NCI-H146 treated with DMSO at 0.1 percent for 48 hours (cell line): ENCODE measurements around the gene LIMK2.
A peak's percentile ranks its signal among the peaks of the same experiment; 100 is the strongest.
"Not testable (repeated sequence)": the region's sequence is repeated elsewhere in the genome, so short reads cannot be mapped to it uniquely, and the experiment has no call there.

Experiments used
- DNase-seq: peaks from one replicate; lab custom pipeline; 2025; ENCODE audit not compliant: unreplicated experiment; lab: John Stamatoyannopoulos, UW

Gene LIMK2

DNA sequence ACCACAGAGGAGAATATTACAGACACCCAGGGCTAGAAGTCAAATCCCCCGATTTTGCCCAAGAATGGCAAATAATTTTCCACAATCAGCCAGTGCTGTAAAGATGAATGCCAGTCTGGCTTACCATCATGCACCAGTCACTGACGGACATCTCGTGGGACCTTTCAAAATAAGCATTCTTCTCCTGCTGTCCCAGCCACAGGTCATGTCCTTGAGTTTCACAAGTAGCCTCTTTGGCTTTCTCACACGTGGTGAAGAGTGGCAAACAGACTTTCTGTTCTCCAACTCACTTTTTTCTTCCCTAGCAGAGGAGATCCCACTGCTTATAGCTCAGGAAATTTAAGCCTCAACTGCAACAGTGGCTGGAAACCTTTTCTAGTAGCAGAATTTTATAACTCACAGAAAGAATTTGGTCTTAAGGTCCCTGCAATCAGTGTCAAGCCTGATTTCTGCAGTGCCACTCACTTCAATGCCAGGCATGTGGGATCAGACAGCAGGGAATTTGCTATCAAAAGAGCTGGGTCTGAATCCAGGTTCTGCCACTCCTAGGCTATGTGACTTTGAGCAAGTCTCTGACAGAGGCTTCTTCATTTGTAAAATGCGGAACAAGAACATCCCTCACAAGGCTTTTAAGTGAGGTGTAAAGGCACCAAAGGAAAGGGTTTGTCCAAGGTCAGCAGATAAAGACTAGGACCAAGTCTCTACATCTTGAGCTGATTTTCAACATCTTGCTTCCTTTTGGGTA, 76.6 kb downstream of the LIMK2 start:
- no peak for DNase-seq

DNA sequence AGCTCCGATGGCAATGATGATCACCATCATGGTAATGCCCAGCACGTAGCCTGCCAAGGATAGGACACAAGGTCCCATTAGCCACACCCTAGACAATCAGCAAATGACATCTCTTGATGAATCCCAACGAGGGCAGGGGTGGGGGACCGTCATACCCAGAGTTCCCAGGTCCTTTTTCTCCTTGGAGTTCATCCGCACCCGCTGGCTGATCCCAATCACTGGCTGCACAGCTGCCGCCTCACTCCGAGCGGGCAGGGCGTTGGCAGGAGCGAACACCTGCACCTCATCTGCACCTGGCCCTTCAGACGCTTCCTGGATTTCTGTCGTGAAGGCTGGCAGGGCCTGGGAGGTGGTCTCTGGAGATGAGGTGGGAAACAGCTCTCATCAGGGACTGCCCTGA, 77.2 kb downstream of the LIMK2 start:
- peak; percentile 60 for DNase-seq

- peak; percentile 50 for DNase-seq
Measured at GRCh38 chr22:31290494-31291471, 78.7 kb downstream of the LIMK2 start.

DNA sequence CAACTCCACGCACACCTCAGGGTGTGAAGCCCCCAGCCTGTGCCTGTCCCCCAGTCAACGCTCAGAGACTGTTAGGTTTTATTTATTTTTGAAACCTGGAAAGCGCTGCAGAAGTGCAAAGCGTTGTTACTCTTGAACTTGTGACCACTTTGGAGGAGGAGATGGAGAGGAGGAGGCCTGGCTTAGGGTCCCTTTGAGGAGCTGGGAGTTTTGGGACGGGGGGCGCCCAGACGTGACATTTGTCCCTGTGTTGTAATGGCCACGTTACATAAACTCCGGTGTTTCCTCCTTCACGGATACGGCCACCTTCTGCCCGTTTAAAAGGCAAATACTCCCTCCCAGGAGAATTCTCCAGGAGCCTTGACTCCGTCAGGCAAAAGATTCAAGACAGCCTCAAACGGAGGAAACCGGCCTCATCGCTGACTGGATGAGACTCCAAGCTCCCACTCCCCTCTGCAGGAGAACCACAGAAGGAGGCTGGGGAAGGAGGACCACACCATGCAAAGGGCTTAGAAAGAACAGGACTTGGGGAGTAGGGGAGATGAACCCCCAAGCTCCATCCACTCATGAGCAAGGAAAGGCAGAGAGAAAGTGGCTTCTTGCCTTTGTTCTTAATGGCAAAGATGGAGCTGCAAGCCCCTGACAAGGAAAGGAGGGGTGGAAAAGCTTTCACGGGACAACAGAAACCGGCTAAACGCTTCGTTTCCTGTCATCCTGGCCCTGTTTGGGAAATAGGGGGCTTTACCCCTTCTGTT, 79.6 kb downstream of the LIMK2 start:
- no peak for DNase-seq

DNA sequence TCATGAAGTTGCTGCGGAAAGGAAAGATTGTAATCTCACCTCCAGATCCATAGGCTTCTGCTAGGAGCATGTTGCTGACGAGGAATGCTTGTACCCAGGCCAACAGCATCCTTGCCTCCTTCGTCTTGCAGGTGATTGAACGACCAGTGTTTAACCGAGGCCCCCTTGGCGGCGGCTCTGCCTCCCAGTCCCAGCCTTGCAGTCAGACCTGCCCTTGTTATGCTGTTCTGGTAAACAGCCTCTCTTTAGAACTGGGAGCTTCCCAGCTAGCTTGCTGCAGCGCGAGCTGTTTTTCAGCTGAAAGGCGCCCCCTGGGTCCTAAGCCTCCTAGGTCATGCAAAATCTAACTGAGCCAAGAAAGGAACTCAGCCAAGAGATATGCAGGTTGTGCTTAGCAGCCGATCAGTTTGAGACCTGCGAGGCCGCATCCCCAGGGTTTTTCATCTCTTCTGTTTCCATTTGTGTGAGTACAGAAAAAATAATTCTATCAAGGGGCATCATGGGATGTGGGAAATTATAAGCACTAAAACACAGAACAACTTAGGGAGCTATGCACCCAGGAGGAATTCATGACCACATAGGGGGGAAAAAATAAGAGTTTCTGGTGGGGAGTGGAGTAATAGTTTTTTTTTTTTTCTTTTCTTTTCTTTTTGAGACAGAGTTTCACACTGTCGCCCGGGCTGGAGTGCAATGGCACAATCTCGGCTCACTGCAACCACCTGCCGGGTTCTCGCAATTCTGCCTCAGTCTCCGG, 80.3 kb downstream of the LIMK2 start, which contains the start of gene PIK3IP1:
Gene PIK3IP1, minus strand, starts transcription at position 253 of the 754 bp plus-strand sequence. Its CDS starts 144 bp downstream, at position 109.
- peak; percentile 50 for DNase-seq

GRCh38 chr22:31295360-31295759, 83.3 kb downstream of the LIMK2 start:
- no peak for DNase-seq

DNA sequence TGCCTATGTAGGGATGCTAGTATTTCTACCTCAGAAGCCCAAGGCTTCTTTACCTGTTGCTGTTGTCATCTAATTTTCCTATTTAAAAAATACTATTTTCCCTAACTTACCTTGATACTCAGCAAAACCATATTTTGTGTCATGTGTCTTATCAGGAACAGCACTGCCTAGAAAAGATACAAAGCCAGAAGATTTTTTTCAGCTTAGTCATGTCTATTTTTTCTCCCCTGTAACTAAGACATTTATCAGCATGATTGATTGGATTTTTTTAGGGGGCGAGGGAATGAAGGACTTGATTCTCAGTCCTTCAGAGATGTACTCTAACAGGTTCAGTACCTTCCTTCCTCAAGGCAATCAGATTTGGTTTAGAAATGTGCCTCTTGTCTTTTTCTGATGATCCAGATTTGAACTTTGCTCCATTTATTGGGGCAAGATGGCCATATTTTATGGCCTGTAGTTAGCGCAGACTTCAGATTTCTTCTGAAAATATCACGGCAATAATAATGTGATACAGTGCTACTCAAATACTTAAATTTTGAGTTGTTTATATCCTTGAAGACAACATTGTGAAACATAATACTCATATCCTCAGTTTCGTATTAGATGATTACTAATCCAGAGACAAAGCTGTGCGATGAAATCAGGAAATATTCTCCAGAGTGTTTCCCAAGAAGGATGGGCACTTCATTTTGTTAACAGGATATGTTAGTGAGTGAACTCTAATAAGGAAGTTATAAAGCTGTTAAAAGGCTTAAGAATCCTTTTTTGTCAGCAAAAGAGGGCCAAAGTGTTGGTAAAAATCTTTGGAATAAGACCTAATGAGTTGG, 83.9 kb downstream of the LIMK2 start:
- DNase-seq = no peak

GRCh38 chr22:31300896-31301295, 88.8 kb downstream of the LIMK2 start:
- no peak for DNase-seq

DNA sequence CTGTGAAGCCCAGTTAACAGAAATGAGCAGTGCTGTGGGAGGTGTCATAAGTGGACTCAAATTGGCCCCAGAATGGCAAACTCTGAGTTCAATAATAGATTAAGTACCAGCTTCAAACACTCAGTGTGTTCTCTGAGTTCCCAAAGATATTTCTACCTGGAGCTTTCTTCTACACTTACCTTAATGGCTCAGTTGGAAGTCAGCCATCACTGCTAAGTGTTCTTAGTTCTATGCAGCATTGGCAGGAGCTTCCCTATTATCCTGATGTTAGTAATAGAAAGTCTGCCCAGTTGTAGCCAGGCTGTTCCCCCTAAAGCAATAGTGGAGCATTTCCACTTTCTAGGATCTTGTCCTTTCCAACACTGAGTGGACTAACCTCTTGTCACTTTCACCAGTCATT, 89.9 kb downstream of the LIMK2 start:
- DNase-seq = no peak

- no peak for DNase-seq
Measured at GRCh38 chr22:31302537-31302936, 90.4 kb downstream of the LIMK2 start.

DNA sequence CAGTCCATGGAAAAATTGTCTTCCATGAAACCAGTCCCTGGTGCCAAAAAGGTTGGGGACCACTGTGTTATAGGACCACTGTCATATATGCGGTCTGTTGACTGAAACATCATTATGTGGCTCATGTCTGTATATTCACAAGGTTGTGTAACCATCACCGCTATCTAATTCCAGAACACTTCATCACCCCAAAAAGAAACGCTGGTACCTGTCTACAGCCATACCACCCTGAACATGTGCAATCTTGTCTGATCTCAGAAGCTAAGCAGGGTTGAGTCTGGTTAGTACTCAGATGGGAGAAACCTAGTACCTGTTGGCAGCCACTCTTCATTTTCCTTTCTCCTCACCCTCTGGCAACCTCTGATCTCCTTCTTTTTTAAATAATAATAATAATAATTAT, 93.1 kb downstream of the LIMK2 start:
- no peak for DNase-seq

DNA sequence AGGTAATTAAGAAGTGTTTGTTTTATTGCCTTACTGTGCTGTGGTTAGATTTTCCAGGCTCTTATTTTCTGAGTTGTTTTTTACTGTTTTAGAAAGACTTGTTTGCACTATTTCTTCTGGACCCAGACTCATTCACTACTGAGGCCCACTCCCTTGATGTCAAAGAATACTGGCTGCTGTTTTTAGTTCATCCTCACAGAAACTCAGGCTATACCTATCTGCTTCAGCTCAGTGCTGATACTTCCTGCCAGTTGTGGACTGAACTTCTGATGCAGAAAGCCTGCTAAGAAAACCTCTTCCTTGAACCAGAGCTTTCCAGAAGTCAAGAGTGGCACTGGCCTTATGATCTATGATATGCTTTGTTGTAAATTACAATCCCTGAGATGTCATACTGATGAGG, 96.1 kb downstream of the LIMK2 start:
- DNase-seq = no peak

DNA sequence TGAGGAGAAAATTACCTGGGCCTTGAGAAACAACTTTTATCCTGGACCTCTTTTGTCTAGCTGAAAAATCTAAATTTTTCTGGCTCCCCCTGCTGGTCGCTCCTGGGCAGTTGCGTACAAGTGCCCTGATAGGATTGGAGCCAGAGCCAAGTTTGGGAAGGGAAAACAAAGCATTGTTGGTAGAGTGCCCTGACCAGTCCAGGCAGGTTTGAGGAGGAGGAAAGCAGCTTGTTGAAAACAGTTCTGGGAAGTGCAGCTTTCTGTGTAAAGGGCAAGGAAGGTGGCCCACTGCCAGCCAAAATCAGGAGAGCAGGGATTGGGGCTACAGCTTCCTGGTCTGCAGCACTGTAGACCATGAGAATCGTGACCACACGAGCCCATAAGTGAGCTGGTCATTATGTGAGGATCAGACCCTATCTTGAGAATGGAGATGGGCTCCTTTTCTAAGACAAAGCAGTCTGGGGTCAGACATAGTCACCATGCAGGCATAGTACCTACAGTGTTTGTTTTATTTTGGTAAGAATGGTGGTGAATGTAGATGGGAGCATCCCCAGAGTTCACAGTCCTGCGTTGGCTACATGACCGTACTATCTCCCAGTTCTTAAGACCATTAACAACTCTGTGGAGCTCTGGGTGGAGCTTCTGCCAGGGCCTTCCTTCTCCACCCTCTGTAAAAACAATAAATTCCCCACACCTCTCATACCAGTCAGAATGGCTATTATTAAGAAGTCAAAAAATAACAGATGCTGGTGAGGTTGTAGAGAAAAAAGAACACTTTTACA, 101.5 kb downstream of the LIMK2 start:
- peak; percentile 26 for DNase-seq

DNA sequence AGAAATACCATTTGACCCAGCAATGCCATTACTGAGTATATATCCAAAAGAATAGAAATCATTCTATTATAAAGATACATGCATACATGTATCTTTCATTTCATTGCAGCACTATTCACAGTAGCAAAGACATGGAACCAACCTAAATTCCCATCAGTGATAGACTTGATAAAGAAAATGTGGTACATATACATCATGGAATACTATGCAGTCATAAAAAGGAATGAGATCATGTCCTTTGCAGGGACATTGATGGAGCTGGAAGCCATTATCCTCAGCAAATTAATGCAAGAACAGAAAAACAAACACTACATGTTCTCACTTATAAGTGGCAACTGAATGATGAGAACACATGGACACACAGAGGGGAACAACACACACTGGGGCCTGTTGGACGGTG, 102.1 kb downstream of the LIMK2 start:
- not testable (repeated sequence) for DNase-seq

GRCh38 chr22:31321421-31321820, 109.3 kb downstream of the LIMK2 start:
- no peak for DNase-seq

GRCh38 chr22:31323578-31324550, 111.8 kb downstream of the LIMK2 start:
- DNase-seq = no peak

- no peak for DNase-seq
Measured at GRCh38 chr22:31326877-31327276, 114.8 kb downstream of the LIMK2 start.
